Liver (tissue), 3 donors: ENCODE data around the gene MALAT1.

Experiments
- GABPA ChIP-seq, 2 donors: IDR thresholded peaks in 1 of 2; conservative IDR thresholded peaks in 1 of 2; 2 replicates each; pipeline ENCODE4 v1.6.1; 2016; ENCODE audit warnings: antibody characterized with exemption in 2 of 2, mild to moderate bottlenecking in 1 of 2, moderate library complexity in 1 of 2
- HNF4G ChIP-seq: IDR thresholded peaks from 2 replicates; pipeline ENCODE4 v1.6.1; 2016; ENCODE audit warnings: antibody characterized with exemption
- JUND ChIP-seq, 2 donors: IDR thresholded peaks; 2 replicates each; pipeline ENCODE4 v1.6.1; 2016; ENCODE audit warnings: antibody characterized with exemption in 2 of 2
- RAD21 ChIP-seq, 2 donors: IDR thresholded peaks; 2 replicates each; pipeline ENCODE4 v1.6.1; 2016; ENCODE audit warnings: antibody characterized with exemption in 2 of 2, mild to moderate bottlenecking in 2 of 2
- SP1 ChIP-seq: IDR thresholded peaks from 2 replicates; pipeline ENCODE4 v1.6.1; 2018; ENCODE audit warnings: antibody characterized with exemption, mild to moderate bottlenecking
- TAF1 ChIP-seq: conservative IDR thresholded peaks from 2 replicates; pipeline ENCODE4 v1.6.1; 2016; ENCODE audit warnings: antibody characterized with exemption, mild to moderate bottlenecking
- YY1 ChIP-seq: IDR thresholded peaks from 2 replicates; pipeline ENCODE4 v1.6.1; 2016; ENCODE audit warnings: antibody characterized with exemption, mild to moderate bottlenecking
- TF ChIP-seq, protein P1 (sequence below): fragments of 150-350 bp; IDR thresholded peaks from 2 replicates; pipeline ENCODE4 v1.5.1; 2017; ENCODE audit warnings: improper control_type of control experiment, low read depth, low read length; ENCODE audit not compliant: missing input control
- TF ChIP-seq, protein P2 (sequence below): IDR thresholded peaks from 2 replicates; pipeline ENCODE4 v1.6.1; 2016; ENCODE audit warnings: antibody characterized with exemption
- TF ChIP-seq, protein P3 (sequence below): IDR thresholded peaks from 2 replicates; pipeline ENCODE4 v1.6.1; 2016; ENCODE audit warnings: antibody characterized with exemption
- TF ChIP-seq, protein P4 (sequence below): IDR thresholded peaks from 2 replicates; pipeline ENCODE4 v1.6.1; 2016; ENCODE audit warnings: antibody characterized with exemption
- TF ChIP-seq, protein P5 (sequence below): IDR thresholded peaks from 2 replicates; pipeline ENCODE4 v1.6.1; 2016; ENCODE audit warnings: antibody characterized with exemption, mild to moderate bottlenecking
- donor health status: healthy.
- donor health status: healthy.

DNA sequence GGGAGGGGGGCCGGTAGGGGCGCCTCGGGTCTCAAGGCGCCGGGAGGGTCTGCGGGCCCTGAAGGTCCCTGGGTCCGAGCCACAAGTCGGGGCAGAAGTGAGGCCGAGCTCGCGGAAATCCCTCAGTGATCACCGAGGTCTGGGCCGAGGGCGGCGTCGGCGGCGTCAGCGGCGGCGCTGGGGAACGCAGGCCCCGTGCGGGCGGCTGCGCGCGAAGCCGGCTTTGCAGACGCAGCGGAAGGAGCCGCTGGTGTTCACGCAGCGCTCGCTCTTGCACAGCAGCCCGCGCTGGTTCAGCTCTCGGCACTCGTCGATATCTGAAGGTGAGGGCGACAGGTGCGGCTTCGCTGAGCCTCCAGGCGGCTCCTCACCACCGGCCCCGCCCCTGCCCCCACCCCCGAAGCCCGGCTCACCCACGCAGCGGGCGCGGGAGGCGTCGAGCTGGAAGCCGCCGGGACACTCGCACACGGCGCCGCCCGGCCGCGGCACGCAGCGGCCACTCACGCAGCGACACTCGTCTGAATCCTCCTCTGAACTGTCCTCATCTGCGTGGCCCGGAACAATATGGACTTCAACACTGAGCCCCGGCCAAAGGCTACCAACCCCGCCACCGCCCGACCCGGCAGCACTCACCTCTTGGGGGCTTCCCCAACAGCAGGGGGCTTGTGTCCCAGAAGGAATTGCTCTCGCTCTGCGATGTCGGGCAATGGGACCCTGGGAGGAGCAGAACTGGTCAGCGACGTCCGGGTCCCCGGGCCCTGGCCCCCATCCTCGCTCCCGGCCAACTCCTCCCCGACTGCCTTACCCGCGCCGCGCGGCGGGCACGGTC is 40.3 kb downstream of the MALAT1 start:
- TF ChIP-seq, protein P1, sequence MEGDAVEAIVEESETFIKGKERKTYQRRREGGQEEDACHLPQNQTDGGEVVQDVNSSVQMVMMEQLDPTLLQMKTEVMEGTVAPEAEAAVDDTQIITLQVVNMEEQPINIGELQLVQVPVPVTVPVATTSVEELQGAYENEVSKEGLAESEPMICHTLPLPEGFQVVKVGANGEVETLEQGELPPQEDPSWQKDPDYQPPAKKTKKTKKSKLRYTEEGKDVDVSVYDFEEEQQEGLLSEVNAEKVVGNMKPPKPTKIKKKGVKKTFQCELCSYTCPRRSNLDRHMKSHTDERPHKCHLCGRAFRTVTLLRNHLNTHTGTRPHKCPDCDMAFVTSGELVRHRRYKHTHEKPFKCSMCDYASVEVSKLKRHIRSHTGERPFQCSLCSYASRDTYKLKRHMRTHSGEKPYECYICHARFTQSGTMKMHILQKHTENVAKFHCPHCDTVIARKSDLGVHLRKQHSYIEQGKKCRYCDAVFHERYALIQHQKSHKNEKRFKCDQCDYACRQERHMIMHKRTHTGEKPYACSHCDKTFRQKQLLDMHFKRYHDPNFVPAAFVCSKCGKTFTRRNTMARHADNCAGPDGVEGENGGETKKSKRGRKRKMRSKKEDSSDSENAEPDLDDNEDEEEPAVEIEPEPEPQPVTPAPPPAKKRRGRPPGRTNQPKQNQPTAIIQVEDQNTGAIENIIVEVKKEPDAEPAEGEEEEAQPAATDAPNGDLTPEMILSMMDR = no peak
- TF ChIP-seq, protein P2, sequence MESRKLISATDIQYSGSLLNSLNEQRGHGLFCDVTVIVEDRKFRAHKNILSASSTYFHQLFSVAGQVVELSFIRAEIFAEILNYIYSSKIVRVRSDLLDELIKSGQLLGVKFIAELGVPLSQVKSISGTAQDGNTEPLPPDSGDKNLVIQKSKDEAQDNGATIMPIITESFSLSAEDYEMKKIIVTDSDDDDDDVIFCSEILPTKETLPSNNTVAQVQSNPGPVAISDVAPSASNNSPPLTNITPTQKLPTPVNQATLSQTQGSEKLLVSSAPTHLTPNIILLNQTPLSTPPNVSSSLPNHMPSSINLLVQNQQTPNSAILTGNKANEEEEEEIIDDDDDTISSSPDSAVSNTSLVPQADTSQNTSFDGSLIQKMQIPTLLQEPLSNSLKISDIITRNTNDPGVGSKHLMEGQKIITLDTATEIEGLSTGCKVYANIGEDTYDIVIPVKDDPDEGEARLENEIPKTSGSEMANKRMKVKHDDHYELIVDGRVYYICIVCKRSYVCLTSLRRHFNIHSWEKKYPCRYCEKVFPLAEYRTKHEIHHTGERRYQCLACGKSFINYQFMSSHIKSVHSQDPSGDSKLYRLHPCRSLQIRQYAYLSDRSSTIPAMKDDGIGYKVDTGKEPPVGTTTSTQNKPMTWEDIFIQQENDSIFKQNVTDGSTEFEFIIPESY = no peak
- TF ChIP-seq, protein P3, sequence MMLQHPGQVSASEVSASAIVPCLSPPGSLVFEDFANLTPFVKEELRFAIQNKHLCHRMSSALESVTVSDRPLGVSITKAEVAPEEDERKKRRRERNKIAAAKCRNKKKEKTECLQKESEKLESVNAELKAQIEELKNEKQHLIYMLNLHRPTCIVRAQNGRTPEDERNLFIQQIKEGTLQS = no peak
- TF ChIP-seq YY1 (no peak), RAD21 (IDR thresholded peaks at IDR 0.05) (no peak), TAF1 (no peak), GABPA (IDR thresholded peaks at IDR 0.05 in 1 of 2, conservative IDR thresholded peaks at IDR 0.05 in 1 of 2) (no peak), JUND (IDR thresholded peaks at IDR 0.05) (no peak), SP1 (no peak), HNF4G (no peak)
- TF ChIP-seq, protein P4, sequence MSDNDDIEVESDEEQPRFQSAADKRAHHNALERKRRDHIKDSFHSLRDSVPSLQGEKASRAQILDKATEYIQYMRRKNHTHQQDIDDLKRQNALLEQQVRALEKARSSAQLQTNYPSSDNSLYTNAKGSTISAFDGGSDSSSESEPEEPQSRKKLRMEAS = no peak
- TF ChIP-seq, protein P5, sequence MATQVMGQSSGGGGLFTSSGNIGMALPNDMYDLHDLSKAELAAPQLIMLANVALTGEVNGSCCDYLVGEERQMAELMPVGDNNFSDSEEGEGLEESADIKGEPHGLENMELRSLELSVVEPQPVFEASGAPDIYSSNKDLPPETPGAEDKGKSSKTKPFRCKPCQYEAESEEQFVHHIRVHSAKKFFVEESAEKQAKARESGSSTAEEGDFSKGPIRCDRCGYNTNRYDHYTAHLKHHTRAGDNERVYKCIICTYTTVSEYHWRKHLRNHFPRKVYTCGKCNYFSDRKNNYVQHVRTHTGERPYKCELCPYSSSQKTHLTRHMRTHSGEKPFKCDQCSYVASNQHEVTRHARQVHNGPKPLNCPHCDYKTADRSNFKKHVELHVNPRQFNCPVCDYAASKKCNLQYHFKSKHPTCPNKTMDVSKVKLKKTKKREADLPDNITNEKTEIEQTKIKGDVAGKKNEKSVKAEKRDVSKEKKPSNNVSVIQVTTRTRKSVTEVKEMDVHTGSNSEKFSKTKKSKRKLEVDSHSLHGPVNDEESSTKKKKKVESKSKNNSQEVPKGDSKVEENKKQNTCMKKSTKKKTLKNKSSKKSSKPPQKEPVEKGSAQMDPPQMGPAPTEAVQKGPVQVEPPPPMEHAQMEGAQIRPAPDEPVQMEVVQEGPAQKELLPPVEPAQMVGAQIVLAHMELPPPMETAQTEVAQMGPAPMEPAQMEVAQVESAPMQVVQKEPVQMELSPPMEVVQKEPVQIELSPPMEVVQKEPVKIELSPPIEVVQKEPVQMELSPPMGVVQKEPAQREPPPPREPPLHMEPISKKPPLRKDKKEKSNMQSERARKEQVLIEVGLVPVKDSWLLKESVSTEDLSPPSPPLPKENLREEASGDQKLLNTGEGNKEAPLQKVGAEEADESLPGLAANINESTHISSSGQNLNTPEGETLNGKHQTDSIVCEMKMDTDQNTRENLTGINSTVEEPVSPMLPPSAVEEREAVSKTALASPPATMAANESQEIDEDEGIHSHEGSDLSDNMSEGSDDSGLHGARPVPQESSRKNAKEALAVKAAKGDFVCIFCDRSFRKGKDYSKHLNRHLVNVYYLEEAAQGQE = no peak
